ENCODE measurements around the gene PSD.

The PSD gene

DNA sequence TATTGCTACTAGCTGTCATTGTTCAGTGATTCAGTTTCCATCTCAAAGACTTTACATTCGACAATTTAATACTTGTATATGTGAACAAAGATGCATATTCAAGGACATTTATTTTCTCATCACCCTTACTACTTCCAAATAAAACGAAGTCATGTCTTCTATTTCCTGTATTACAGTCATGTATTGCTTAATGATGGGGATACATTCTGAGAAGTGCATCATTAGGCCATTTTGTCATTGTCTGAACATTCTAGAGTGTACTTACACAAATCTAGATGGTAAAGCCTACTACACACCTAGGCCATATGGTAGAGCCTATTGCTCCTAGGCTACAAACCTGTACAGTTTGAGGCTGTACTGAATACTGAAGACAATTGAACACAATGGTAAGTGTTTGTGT is 26.3 kb upstream of the PSD start:
- no peak for DNase-seq (ENCODE audit: low read depth in 2 of 2)

- no peak for DNase-seq (ENCODE audit: low read depth in 2 of 2)
These were observed 19.8 kb upstream of the PSD start for GRCh38 chr10:102438374-102438773.

DNA sequence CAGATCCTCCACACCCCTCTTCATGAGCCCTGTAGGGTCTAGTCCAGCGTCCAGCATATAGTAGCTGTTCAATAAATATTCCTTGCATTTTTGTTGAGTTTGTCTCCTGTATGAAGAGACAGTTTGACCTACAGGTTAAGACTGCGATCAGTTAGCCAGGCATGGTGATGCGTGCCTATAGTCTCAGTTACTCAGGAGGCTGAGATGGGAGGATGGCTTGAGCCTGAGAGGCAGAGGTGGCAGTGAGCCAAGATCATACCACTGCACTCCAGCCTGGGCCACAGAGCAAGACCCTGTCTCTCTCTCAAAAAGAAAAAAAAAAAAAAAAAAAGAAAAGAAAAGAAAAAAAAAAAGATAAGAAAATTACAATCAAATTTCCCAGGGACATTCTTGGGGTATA is 18.9 kb upstream of the PSD start:
- DNase-seq (ENCODE audit: low read depth in 2 of 2) = no peak

- DNase-seq (ENCODE audit: low read depth in 2 of 2) = no peak
These were observed 17.7 kb upstream of the PSD start for GRCh38 chr10:102436312-102436711.

GRCh38 chr10:102435529-102436233 is 17.1 kb upstream of the PSD start:
- peak; percentile 35 to 61 for DNase-seq (ENCODE audit: low read depth in 2 of 2)

- DNase-seq (ENCODE audit: low read depth in 2 of 2) = no peak
These were observed 16.5 kb upstream of the PSD start for GRCh38 chr10:102435133-102435497.

GRCh38 chr10:102434394-102435132 is 16.0 kb upstream of the PSD start:
- DNase-seq (ENCODE audit: low read depth in 2 of 2) = no peak

DNA sequence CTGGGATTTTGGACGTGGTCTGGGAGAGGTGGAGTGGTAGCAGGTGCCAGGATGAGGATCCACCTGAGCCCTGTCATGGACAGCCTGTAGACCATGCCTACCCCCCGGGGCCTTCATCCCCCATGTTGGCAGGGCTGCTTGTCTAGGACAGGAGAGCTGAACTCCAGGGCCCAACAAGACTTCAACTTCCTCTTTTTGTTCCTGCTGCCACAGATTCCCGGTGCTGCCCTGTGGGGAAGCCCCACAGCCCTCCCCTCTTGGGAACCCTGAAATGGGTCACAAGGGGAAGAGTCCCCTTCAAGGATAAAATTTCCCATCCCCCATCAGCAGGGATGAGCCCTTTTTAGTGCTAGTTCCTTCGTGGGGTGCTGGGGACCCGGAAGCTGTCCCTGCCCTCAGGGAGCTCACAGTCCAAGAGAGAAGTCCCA is 15.0 kb upstream of the PSD start:
- no peak for DNase-seq (ENCODE audit: low read depth in 2 of 2)

DNA sequence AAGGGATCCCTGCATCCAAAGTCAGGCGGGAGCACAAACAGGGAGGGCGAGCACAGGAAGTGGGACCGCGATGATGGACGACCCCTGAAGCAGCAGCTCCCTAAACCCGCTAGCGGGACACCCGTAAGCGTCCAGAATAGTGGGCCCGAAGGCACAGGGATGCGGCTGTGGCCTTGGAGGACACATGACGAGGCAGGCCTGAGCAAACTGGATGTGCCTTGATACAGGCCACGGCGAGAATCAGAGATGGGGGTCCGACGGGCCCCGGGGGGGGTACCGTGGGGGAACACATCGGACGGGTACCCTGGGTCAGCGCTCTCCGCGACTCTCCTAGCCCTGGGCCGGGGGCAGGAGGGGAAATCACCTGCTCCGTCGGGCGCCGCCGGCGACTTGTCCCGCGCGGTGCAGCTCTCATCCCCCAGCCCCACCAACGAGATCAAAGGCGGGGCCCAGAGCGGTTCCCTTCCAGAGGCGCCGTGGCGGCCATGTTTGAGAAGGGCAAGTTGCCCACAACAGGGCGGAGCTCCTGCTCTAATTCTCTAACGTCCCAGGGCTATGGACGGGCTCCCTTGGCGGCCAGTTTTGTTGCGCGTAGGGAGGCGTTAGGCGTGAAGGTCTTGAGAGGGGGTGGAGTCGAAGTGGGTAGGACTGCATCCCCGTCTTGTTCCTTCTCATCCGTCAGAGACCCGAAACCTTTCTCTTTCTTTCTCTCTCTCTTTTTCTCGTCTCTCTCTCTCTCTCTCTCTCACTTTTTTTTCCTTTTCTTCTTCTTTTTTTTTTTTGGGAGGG is 13.8 kb upstream of the PSD start, which contains the start of gene CUEDC2:
Gene CUEDC2, minus strand, starts transcription at position 413 of the 789 bp plus-strand sequence. CDS start 7,386 bp downstream, outside the sequence.
- peak; percentile 85 to 89 for DNase-seq (ENCODE audit: low read depth in 2 of 2)

DNA sequence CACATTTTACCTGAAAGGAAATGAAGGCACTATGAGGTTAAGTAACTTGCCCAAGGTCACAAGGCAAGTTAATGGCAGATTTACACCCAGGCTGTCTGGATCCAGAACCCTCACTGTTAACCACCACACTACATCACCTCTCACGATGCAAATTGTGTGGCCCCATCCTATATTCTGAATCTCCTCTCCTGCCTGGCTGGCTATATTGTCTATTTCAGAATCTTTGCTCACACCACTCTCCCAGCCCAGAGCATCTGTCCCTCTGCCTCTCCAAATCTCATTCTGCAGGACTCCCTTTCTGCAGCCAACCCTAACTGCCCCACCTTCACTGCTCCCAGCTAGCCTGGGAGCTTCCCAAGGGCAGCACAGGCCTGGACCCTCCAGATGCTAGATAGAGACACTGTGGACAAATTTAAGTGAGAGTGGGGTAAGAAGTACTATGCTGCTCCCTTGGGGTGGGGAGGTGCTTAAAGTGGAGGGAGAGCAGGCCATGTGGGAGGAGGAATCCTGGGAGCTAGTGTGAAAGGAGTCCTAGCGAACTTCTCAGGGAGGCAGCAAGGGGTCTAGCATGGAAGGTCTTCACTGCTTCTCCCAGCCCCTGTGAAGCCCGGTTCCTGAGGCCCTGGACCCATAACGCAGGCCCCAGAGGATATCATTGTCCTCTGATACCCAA is 13.0 kb upstream of the PSD start:
- no peak for DNase-seq (ENCODE audit: low read depth in 2 of 2)

DNA sequence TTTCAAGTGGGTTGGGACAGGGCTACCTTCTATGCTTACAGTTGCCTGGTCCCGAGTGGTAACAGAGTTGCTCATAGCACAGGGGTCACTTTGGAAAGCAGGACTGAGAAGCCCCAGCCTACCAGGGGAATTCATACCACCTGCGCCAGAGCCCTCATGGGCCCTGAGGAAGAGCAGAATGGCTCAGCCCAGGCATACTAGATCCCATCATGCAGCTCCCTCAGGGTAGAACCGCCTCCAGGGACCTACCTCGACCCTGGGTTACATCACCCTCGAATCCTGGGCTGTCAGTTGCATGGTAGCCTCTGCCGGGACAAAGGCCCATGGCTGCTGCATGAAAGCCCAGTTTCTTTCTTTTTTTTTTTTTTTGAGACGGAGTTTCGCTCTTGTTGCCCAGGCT is 10.9 kb upstream of the PSD start:
- no peak for DNase-seq (ENCODE audit: low read depth in 2 of 2)

DNA sequence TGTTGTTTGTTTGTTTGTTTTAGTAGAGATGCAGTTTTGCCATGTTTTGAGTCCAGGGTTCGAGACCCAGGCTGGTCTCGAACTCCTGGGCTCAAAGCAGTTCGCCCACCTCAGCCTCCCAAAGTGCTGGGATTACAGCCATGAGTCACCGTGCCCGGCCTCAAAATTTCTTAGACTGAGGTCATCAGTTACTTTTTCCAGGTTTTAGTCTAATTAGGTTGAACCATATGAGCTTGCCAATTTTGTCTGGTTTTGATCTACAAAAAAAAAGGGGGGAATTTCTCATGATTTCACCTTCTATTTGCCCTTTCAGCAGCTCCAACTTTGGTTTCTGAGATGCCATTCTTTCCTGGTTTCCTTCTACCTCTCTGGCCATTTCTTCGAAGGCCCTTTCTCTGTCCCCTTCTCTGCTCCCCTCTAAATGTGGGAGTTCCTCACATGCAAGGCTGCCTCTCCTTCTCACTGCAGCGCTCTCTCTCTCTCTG is 8.3 kb upstream of the PSD start:
- DNase-seq (ENCODE audit: low read depth in 2 of 2) = no peak

DNA sequence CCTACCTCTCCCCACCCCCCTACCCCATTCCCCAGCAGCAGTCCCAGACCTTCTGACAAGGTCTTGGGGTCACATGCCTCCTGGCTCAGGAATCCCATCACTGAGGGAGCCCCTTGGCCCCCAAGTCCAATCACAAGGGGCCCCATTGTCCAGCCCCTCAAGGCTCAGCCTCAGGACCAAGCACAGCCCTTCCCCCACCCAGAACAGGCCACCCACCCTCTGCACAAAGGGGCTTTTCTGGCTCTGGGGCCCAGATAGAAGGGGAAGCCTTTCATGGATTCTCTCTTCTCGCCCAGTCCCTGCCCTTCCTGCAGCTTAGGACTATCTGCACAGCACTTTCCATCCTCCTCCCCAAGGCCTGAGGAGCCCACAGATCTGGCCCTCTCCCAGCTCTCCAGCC is 6.9 kb upstream of the PSD start:
- no peak for DNase-seq (ENCODE audit: low read depth in 2 of 2)

GRCh38 chr10:102424916-102425315 is 6.3 kb upstream of the PSD start:
- DNase-seq (ENCODE audit: low read depth in 2 of 2) = no peak

DNA sequence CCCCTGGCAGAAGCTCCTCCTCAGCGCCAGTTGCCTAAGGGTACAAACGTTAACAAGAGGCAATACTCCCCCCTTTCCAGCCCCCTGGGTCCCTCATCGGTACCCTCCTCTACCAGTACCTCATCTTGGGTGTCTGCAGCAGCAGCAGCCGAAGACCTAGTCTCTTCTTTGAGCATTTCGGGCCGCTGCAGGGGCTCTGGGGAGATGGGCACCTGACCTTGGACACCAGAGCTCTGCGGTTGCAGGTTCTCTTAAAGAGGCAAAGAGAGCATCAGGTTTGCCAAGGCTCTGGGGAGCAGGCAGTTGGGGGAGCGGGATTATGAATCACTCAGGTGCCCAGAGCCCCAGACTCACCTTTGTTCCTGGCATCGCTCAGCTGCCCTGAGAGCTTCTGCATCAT is 5.6 kb upstream of the PSD start:
- DNase-seq (ENCODE audit: low read depth in 2 of 2) = no peak

- no peak for DNase-seq (ENCODE audit: low read depth in 2 of 2)
These were observed 4.9 kb upstream of the PSD start for GRCh38 chr10:102423372-102423968.

- no peak for DNase-seq (ENCODE audit: low read depth in 2 of 2)
These were observed 4.1 kb upstream of the PSD start for GRCh38 chr10:102422545-102423129.

DNA sequence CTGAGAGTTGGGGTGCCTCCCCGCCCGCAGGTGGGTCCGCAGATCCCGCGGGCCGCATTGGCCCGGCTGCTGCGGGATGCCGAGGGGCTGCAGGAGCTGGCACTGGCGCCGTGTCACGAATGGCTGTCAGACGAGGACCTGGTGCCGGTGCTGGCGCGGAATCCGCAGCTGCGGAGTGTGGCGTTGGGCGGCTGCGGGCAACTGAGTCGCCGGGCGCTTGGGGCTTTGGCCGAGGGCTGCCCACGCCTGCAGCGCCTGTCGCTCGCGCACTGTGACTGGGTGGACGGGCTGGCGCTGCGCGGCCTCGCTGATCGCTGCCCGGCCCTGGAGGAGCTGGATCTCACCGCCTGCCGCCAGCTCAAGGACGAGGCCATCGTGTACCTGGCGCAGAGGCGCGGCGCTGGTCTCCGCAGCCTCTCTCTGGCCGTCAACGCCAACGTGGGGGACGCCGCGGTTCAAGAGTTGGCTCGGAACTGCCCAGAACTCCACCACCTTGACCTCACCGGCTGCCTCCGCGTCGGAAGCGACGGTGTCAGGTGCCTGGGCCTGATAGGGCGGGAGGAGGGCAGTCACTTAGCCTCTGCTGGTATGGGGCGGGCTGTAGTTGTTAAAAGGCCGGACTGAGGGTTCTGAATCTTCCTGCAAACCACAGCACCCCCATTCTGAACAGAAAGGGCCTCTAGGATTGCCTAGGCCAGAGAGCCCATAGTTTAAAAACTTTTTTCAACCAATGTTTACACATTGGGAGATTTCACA is 3.4 kb upstream of the PSD start:
- no peak for DNase-seq (ENCODE audit: low read depth in 2 of 2)

GRCh38 chr10:102421507-102421756 is 2.8 kb upstream of the PSD start:
- no peak for DNase-seq (ENCODE audit: low read depth in 2 of 2)

GRCh38 chr10:102420714-102421506 is 2.3 kb upstream of the PSD start, which contains the start of gene FBXL15:
FBXL15 (plus strand) TSS chr10:102420836; CDS start chr10:102421130, 294 bp downstream.
- DNase-seq (ENCODE audit: low read depth in 2 of 2) = peak; percentile 90 to 92

All from stimulated activated CD8-positive, alpha-beta memory T cell treated with anti-CD3 and anti-CD28 coated beads, Interleukin-7, amount 100 ng/mL, for 4 hours (primary cell).